GM20000 (cell line): ENCODE measurements around the gene UBL4A.
A peak's percentile ranks its signal among the peaks of the same experiment; 100 is the strongest.

ENCODE experiments used
- DNase-seq: peaks from one replicate; pipeline ENCODE4 v3.0.0; 2012; ENCODE audit warnings: low spot score
- CTCF ChIP-seq: IDR thresholded peaks from 2 replicates; pipeline ENCODE4 v1.5.1; 2012; ENCODE audit warnings: mild to moderate bottlenecking, control low read depth; ENCODE audit errors: extremely low read depth, missing control alignments

Gene UBL4A

GRCh38 chrX:154448484-154448883 is 37.9 kb downstream of the UBL4A start:
- no peak for TF ChIP-seq CTCF
- DNase-seq: no peak

GRCh38 chrX:154446430-154446829 is 40.0 kb downstream of the UBL4A start:
- no peak for DNase-seq
- no peak for TF ChIP-seq CTCF

- no peak for DNase-seq
- no peak for TF ChIP-seq CTCF
These were observed 40.6 kb downstream of the UBL4A start for GRCh38 chrX:154445776-154446175.

- no peak for TF ChIP-seq CTCF
- DNase-seq: no peak
These were observed 41.6 kb downstream of the UBL4A start for GRCh38 chrX:154444755-154445246.

GRCh38 chrX:154443992-154444754 is 42.2 kb downstream of the UBL4A start, which contains the start of gene FAM50A:
Gene FAM50A (plus strand): TSS chrX:154444141. CDS start chrX:154444236, 95 bp downstream.
- TF ChIP-seq CTCF: no peak
- peak; percentile 94 for DNase-seq

- no peak for DNase-seq
- no peak for TF ChIP-seq CTCF
These were observed 42.9 kb downstream of the UBL4A start for GRCh38 chrX:154443479-154443910.

GRCh38 chrX:154441984-154442707 is 44.3 kb downstream of the UBL4A start:
- no peak for TF ChIP-seq CTCF
- DNase-seq: no peak
